Activated gamma-delta T cell treated with anti-CD3 and anti-CD28 coated beads, Interleukin-2, amount 50 U/mL, for 16 hours (primary cell): ENCODE results near the gene PACS1.

Source experiments
- DNase-seq: peaks from one replicate; pipeline ENCODE4 v3.0.0-alpha.2; 2020; ENCODE audit warnings: low read depth

PACS1 gene

GRCh38 chr11:66288671-66289547 is 218.8 kb downstream of the PACS1 start, which contains the start of gene YIF1A:
YIF1A (minus strand) TSS chr11:66289143; CDS start chr11:66288985, 158 bp downstream.
- peak; percentile 98 for DNase-seq

DNA sequence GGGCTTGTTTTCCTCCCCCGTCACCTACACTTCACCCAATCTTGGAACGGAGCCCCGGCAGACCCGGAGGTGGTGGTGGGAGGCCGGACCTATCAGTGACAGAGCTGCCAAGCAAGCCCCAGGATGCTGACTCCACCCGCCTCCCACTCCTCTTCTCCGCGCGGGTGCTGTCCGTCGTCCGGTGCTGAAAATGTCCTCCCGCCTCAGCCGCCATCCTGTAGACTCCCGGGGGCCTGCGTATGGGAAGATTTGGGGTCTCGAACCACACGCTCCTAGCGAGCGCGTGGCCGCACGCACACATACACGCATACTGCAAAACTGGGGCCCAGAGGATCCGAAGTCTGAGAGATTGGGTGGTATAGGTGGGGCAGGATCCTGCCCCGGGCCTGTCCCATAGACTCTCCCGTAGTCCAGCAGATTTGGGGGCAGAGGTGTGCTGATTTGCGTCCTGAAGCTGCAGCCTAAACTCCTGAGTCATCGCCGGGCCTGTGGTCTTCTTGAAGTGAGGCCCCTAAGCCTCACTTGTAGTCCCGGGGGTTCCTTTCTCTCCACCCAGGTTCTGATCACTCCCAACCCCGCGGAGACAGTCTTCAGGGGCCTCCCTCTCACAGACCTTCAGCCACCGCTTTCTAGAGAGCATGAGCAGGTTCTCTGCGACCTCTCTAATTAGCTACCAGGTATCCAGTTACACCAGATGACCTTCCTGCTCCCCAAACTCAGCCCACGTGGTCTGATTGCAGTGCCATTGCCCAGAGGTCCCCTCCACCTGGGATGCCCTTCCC is 219.7 kb downstream of the PACS1 start:
- peak; percentile 73 for DNase-seq

DNA sequence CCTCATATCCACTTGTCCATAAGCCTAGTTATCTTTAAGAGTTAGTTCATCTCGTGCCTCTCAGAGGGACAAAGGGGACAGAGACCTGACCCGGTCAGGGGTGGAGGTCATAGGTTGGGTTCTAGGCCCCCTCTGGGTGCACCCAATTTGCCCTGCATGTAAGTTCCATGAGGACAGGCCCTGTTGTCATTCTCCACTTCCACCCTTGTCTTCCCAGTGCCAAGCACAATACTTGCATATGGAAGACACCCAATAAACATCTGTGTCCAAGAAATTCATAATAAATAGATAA is 220.2 kb downstream of the PACS1 start:
- no peak for DNase-seq

DNA sequence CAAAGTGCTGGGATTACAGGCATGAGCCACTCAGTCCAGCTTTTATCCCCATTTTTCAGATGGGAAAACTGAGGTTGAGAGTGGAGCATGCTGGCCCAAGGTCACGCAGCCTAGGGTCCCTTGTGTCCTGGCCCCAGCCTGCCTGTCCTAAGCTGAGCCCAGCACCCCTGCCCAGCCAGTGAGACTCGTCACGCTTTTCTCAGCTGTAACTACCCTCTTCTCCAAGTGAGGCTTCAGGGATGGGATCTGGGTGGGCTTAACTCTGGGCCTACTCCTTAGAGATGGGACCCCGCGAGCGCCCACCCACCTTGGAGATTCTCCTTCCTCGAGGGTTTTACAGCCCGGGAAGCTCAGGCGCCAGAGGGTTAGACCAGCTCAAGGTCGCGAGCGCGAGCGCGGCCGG is 221.2 kb downstream of the PACS1 start:
- DNase-seq, result no peak

DNA sequence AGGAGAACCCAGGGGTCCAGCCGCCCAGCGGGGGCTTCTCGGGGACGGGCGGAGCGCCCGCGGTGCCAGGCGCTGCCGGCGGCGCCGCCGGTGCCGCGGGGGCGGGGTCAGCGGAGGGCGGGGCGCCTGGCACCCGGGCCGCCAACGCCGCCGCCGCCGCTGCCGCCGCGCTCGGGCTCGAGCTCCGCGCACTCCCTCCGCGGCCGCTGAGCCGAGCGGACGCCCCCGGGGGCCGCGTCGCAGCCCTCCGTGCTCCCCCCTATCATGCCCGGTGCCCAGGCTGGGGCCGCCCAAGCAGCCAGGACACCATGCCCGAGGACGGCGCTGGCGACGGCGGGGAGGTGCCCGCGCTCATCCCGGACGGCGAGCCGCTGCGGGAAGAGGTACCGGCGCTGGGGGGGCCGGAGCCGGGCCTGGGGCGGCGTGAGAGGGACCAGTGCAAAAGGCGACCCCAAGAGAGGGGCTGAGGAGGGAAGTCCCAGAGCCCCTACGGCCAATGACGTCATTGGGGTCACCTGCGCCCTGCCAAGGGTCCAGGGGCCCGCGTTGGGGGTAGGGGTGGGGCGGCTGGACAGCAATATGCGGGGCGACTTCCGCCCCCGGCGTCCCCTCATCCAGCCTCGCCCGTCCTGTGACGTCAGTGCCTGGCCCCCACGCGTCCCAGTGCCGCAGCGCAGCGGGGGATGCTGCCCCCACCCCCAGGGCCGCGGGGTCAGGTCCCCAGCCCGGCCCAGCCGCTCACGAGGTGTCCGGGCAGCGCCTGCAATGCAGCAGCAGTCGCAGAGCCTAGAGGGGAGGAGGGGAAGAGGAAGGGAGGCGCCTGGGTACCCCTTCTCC is 221.9 kb downstream of the PACS1 start, which contains the start of gene TMEM151A:
TSS of gene TMEM151A (plus strand) at position 189 of the 837 bp plus-strand sequence. CDS start at position 309, 120 bp downstream.
- DNase-seq, result no peak

DNA sequence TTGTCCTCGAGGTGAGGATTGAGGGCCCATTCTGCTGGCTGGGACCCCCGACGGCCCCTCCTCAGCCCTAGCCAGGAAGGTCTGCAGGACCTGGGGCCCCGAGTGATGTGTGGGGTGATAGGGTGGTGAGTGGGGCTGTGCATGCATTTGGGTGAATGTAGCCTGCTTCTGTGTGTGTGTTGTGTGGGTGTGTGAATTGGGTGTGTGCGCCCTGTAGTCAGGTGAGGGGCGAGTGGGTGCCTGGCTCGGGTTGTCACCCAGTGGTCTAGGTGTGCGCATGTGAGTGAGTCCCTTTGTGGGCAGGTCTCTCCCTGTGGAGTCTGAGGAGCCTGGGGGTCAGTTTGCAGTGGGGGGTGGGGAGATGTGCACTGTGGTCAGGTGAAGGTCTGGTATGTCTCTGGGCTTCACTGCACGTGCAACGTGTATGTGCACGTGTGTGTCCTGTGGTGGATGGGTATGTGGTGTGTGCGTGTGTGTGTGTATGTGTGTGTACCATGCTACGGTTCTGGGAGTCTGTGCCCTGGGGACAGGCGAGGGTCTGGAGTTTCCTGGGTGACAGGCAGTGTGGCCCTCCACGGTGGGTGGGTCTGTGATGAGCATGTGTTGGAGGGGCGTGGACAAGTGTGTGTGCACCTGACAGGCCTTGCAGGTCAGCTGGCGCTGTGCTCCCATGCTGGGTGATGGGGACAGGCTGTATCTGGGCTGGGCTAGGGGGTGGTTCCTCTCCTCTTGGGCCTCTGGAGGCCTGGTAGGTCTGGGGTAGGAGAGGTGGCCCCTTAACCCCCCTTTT is 222.7 kb downstream of the PACS1 start:
- no peak for DNase-seq

- DNase-seq, result no peak
Measured at GRCh38 chr11:66293352-66293751, 223.3 kb downstream of the PACS1 start.

DNA sequence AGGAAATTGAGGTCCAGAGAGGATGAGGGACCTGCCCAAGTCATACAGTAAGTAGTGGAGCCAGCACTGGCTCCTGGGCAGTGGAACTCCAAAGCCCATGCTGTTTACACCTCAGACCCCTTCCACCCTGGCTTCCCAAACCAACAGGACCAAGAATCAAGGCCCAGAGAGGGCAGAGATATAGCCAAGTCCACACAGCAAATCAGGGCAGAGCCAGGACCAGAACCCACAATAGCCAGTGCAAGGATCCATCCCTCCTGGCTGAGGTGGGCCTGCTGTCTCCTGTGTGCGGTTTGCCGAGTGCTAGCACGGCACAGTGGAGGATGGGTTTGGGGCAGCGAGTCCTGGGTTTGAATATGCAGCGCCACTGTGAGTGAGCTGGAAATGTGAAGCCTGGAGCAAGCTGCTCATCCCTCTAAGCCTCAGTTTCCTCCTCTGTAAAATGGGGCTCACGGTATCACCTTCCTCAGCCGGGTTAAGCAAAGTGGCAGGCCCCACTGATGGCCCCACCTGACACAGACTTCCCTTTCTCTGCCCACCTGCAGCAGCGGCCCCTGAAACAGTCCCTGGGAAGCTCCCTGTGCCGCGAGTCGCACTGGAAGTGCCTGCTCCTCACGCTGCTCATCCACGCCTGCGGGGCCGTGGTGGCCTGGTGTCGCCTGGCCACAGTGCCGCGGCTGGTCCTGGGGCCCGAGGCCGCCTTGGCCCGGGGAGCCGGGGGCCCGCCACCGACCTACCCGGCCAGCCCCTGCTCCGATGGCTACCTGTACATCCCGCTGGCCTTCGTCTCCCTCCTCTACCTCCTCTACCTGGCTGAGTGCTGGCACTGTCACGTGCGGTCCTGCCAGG is 223.9 kb downstream of the PACS1 start:
- DNase-seq, result no peak
